ENCODE results near the gene RACK1. TPM values are rescaled to one million over a fixed set of nuclear protein-coding genes. Genes with fewer than 3 reads are reported as not detected.
A peak's percentile ranks its signal among the peaks of the same experiment; 100 is the strongest.

RACK1 gene
- total and polyA plus RNA-seq, 2 of the 8 experiments (the other 6 are each of a cell fraction or from before 2014, with no cell fraction given) = 2,589 to 7,971 TPM

DNA sequence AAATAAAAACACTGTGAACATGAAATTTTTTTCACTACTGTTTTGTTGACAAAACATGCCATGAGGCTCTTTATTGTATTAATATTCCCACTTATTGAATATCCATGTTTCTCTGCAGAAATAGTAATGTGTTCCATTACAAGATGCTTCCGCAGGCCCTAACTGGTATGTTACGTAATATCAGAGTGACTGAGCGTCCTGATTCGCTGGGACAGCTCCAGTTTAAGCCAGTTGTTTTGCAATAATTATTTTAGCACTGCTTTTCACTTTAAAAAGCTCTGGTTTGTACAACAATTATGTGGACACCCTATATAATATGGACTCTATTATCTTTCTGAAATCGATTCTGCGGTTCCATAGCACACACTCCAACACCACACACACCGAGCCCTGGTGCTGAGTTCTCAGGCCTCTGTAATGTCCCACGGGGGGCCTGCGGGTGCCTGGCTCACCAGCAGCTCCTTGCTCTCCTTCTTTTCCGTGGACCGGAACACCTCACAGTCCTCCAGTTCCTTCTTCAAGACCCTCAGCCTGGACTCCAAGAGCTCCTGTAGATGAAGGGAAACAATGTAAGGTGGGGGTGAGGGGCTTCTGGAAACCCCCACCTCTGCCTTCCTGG lies 40.5 kb downstream of the RACK1 start:
- H3K4me1 ChIP-seq (replicated peaks in 1 of 4; ENCODE audit: control insufficient read depth in 3 of 4, insufficient read depth in 4 of 4, low read length in 3 of 4) = peaks cover 6 to 26% (median 16%) of the 10 kb centered on the region in 4 experiments
- H3K9me3 ChIP-seq (ENCODE audit: insufficient read depth in 2 of 2, low read depth in 1 of 2, low read length in 1 of 2) = no peaks in the 10 kb centered on the region
- H4K5ac ChIP-seq (ENCODE audit: insufficient read length, low read depth, low read length) = no peak overlapping the region
- no peak overlapping the region for H3K9ac ChIP-seq (replicated peaks in 1 of 4; ENCODE audit: extremely low read depth in 1 of 4, low read depth in 3 of 4, low read length in 3 of 4)
- 84% methylated on average over 11 of the region's 11 CpGs; no CpG with 5 or more reads in 1 of the 2 experiments for WGBS, 2 experiments (ENCODE audit: extremely low coverage in 1 of 2, insufficient coverage in 1 of 2, insufficient read length in 1 of 2, insufficient replicate concordance in 2 of 2, low coverage in 1 of 2, low lambda C conversion rate in 2 of 2, missing lambda C conversion rate in 1 of 2)
- no peak overlapping the region for H2BK120ac ChIP-seq (replicated peaks; ENCODE audit: low read depth, low read length)
- POLR2A ChIA-PET (ENCODE audit: partially characterized antibody) = interaction anchor here (8.3 to 8.4 kb wide), 2 partner anchors 11 to 33 kb away, joined by 85 to 90 read pairs; no protein-coding TSS in a partner anchor
- no peak overlapping the region for H2AK5ac ChIP-seq (ENCODE audit: low read depth, low read length)
- peaks cover 32 to 72% (median 59%) of the 10 kb centered on the region in 4 experiments for H3K27me3 ChIP-seq (replicated peaks in 1 of 4; ENCODE audit: control insufficient read depth in 3 of 4, extremely low read depth in 1 of 4, insufficient read depth in 3 of 4, low read length in 3 of 4)
- H2BK12ac ChIP-seq (ENCODE audit: low read depth, low read length) = no peak overlapping the region
- no peak overlapping the region for H4K91ac ChIP-seq (replicated peaks; ENCODE audit: insufficient read length, low read length)
- no peak overlapping the region for H2BK20ac ChIP-seq (ENCODE audit: low read length)
- H3K36me3 ChIP-seq (ENCODE audit: control insufficient read depth in 2 of 4, insufficient read depth in 4 of 4, low read length in 3 of 4) = peaks cover 0 to 7% (median 0%) of the 10 kb centered on the region in 4 experiments; a peak in 1 of 8 replicates
- no peak for FAIRE-seq
- TF ChIP-seq SIN3A (conservative IDR thresholded peaks at IDR 0.05 in 1 of 2, IDR thresholded peaks at IDR 0.05 in 1 of 2; ENCODE audit: low read depth in 1 of 2, low read length in 2 of 2) = no peak
- peak; percentile 14 for TF ChIP-seq CTBP2 (IDR thresholded peaks at IDR 0.05; ENCODE audit: borderline replicate concordance, insufficient read depth, insufficient read length, low read length)
- peak; percentile 81 for TF ChIP-seq CEBPB (IDR thresholded peaks at IDR 0.05; ENCODE audit: low read depth, low read length)
- CTCF ChIA-PET (ENCODE audit: partially characterized antibody) = interaction anchor here (0.6 to 14.5 kb wide), 6 partner anchors 9 to 77 kb away, joined by 3 to 197 read pairs (median 3); partner anchors contain the start of gene TRIM41
- peak overlapping the region in 1 of 4 experiments; percentile 87; a peak in 2 of 8 replicates for H3K4me3 ChIP-seq (ENCODE audit: extremely low read depth in 1 of 4, insufficient read depth in 2 of 4, low read depth in 3 of 4, low read length in 4 of 4)
- H3K4ac ChIP-seq (replicated peaks; ENCODE audit: insufficient read length, low read depth, low read length) = no peak overlapping the region
- H3K27ac ChIP-seq (ENCODE audit: low read depth, low read length) = no peak overlapping the region
- H3K79me2 ChIP-seq (ENCODE audit: control insufficient read depth in 1 of 2, insufficient read depth in 2 of 2, low read length in 2 of 2) = no peaks in the 10 kb centered on the region
- no peak overlapping the region for H3K23ac ChIP-seq (ENCODE audit: insufficient read length)
- no peak overlapping the region for H3K14ac ChIP-seq (ENCODE audit: insufficient read length)
- H3K56ac ChIP-seq (replicated peaks; ENCODE audit: insufficient read length, low read depth, low read length) = no peak overlapping the region
- no peaks in the 10 kb centered on the region for H3K79me1 ChIP-seq (ENCODE audit: low read depth, low read length)
- peaks cover 24% of the 10 kb centered on the region for H3K23me2 ChIP-seq (ENCODE audit: low read depth, low read length)
- H2AFZ ChIP-seq (ENCODE audit: low read length) = no peak overlapping the region
- H3K18ac ChIP-seq (ENCODE audit: extremely low read depth, low read length) = no peak overlapping the region
- peak overlapping the region in 1 of 2 experiments; percentile 99; a peak in 2 of 4 replicates for H3K4me2 ChIP-seq (ENCODE audit: insufficient read depth in 1 of 2, low read depth in 2 of 2, low read length in 2 of 2)
- H2BK5ac ChIP-seq (ENCODE audit: low read depth, low read length) = no peak overlapping the region
- H4K8ac ChIP-seq (ENCODE audit: extremely low read depth, insufficient read depth, low read length) = no peak overlapping the region
- H2BK15ac ChIP-seq (ENCODE audit: low read length) = no peak overlapping the region
- no peak for DNase-seq (ENCODE audit: low read depth in 1 of 2, low spot score in 2 of 2)
- H4K20me1 ChIP-seq (replicated peaks in 1 of 2; ENCODE audit: control insufficient read depth in 1 of 2, insufficient read depth in 2 of 2, low read length in 2 of 2) = peaks cover 2 to 3% of the 10 kb centered on the region in 2 experiments
